ENCODE data around the gene CELF1. TPM values are rescaled to one million over a fixed set of nuclear protein-coding genes. Genes with fewer than 3 reads are reported as not detected.

The CELF1 gene
- total and polyA plus RNA-seq, 10 of the 15 experiments (the other 5 are each of a cell fraction or from before 2014, with no cell fraction given), result 35.3 to 128 (median 85.7) TPM

DNA sequence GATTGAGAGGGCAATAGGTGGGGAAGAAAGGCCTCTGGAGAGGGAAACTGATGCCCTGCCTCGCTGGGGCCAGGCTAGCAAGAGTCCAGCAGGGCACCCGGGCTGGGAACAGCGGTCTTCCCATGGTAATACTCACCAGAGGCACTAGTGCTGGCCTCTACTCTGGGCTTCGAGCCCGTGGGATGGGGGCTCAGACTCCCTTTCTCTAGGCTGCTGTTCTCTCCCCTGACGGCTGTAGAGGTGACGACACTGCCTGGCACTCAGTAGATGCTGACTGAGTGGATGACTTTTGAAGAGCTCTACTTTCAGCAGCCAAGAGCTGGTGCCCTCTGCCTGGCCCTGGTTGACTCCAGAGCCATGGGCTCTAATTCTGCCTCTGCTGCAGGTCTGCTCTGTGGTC lies 42.1 kb upstream of the CELF1 start (continued):
- TF ChIP-seq TAF1 (IDR thresholded peaks at IDR 0.05; ENCODE audit: borderline replicate concordance, low read depth, low read length) (no peak), ZNF217 (IDR thresholded peaks at IDR 0.05) (no peak), SRF (IDR thresholded peaks at IDR 0.05; ENCODE audit: low read depth in 2 of 2, low read length in 2 of 2) (no peak), TCF7 (IDR thresholded peaks at IDR 0.05; ENCODE audit: borderline replicate concordance) (no peak), ETV6 (conservative IDR thresholded peaks at IDR 0.05 in 1 of 2, IDR thresholded peaks at IDR 0.05 in 1 of 2; ENCODE audit: borderline replicate concordance in 1 of 2, low read depth in 1 of 2) (no peak), JUNB (IDR thresholded peaks at IDR 0.05) (no peak)
- TF ChIP-seq, protein P1, sequence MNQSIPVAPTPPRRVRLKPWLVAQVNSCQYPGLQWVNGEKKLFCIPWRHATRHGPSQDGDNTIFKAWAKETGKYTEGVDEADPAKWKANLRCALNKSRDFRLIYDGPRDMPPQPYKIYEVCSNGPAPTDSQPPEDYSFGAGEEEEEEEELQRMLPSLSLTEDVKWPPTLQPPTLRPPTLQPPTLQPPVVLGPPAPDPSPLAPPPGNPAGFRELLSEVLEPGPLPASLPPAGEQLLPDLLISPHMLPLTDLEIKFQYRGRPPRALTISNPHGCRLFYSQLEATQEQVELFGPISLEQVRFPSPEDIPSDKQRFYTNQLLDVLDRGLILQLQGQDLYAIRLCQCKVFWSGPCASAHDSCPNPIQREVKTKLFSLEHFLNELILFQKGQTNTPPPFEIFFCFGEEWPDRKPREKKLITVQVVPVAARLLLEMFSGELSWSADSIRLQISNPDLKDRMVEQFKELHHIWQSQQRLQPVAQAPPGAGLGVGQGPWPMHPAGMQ (IDR thresholded peaks at IDR 0.05; ENCODE audit: borderline replicate concordance), result no peak

DNA sequence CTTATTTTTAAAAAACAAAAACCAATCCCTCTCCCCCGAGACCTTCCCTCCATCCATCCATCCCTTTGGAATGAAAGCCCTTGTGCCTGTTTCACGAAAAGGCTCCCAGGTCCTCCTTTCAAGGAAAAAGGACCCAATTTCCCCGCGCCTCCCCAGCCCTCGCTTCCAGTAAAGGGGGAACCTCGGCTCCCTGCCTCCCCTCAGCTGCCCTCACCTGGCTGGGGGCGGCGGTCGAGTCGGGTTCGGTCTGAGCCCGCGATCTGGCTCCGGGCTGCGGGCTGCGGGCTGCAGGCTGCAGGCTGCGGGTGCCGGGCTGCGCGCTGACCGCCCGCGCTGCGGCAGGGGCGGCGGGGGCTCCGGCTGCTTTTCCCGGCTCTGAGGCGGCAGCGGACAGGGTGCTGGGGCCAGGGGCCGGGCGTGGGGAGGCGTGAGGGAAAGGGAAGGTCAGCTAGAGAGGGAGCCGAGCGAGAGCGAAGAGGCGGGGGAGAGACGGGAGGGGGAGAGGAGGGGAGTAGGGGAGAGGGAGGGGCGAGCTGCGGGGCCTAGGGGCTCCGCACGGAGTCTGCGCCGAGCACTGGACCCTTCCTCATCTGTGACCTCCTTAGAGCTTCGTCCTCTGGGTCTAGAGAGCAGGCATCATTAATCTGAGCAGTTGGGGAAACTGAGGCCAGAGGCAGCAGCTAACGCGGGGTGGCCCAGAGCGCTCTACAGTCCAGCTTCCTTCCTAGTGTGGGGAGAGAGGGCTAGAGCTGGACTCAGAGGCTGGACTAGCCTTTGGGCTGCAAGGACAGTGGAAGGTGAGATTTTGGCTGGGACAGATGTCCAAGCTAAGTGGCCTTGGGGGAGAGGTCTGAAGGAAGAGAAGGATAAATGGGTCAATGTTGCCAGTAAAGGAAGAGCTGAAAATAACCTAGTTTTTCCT lies 41.3 kb upstream of the CELF1 start, which contains the start of gene C1QTNF4:
TSS of gene C1QTNF4 (minus strand) at position 478 of the 922 bp plus-strand sequence. CDS start 3,601 bp downstream, outside the sequence.
- H4K20me1 ChIP-seq (ENCODE audit: control insufficient read depth, insufficient read depth), result no peaks in the 10 kb centered on the region
- ChIA-PET CTCF (no interaction called here), RAD21 (ENCODE audit: unreplicated experiment) (no interaction called here), SMC1A (ENCODE audit: uncharacterized antibody, unreplicated experiment) (interaction anchor here (1.5 kb wide), 1 partner anchor 9 kb away, joined by 4 read pairs; no protein-coding TSS in a partner anchor), POLR2A (interaction anchor here (1.0 kb wide), 1 partner anchor 15 kb away, joined by 4 read pairs; no protein-coding TSS in a partner anchor)
- no peaks in the 10 kb centered on the region for H3K36me3 ChIP-seq (ENCODE audit: control insufficient read depth in 2 of 2, insufficient read depth in 2 of 2, low read length in 1 of 2)
- FAIRE-seq (no peak), DNase-seq (ENCODE audit: low read depth, low spot score) (no peak), ATAC-seq (no peak)
- no peak within 1 kb of the TSS for H3K9ac ChIP-seq (ENCODE audit: control insufficient read depth, insufficient read depth, low read length)
- H3K27me3 ChIP-seq (replicated peaks in 1 of 2; ENCODE audit: control insufficient read depth in 2 of 2, insufficient read depth in 2 of 2, low read length in 1 of 2), result peaks cover 3 to 23% of the 10 kb centered on the region in 2 experiments
- H3K27ac ChIP-seq (ENCODE audit: control insufficient read depth, insufficient read depth), result no peak within 1 kb of the TSS
- intact Hi-C loops (cut with micrococcal nuclease; ENCODE audit: unreplicated experiment), result no loop called here
- 19% methylated on average over 26 of the region's 48 CpGs for WGBS (ENCODE audit: insufficient coverage, insufficient replicate concordance, low lambda C conversion rate, missing lambda C conversion rate)
- H3K9me3 ChIP-seq (replicated peaks; ENCODE audit: control insufficient read depth, insufficient read depth, low read length), result no peaks in the 10 kb centered on the region
- peaks cover 7% of the 10 kb centered on the region for H3K4me1 ChIP-seq (ENCODE audit: control insufficient read depth, insufficient read depth, low read length)
- no peak within 1 kb of the TSS for H2AFZ ChIP-seq (ENCODE audit: control insufficient read depth, low read depth, low read length)
- H3K4me2 ChIP-seq (ENCODE audit: control insufficient read depth, insufficient read depth), result 0 out of 2 replicates have a peak within 1 kb of the TSS, but pooled peaks have one; percentile 17
- BruUV-seq (replicated peaks), result no TSS peak
- no peak within 1 kb of the TSS for H3K4me3 ChIP-seq
- TF ChIP-seq GATAD2B (conservative IDR thresholded peaks at IDR 0.05; ENCODE audit: low read depth), result no peak
- TF ChIP-seq EED (IDR thresholded peaks at IDR 0.05; ENCODE audit: low read depth), result no peak
- no peak for TF ChIP-seq MTA3 (IDR thresholded peaks at IDR 0.05; ENCODE audit: borderline replicate concordance, low read length)
- no peak for TF ChIP-seq IRF4 (IDR thresholded peaks at IDR 0.05; ENCODE audit: low read depth, low read length)
- TF ChIP-seq CBFB (IDR thresholded peaks at IDR 0.05; ENCODE audit: low read depth), result no peak
- H3K79me2 ChIP-seq (ENCODE audit: control insufficient read depth, insufficient read depth, low read length), result no peaks in the 10 kb centered on the region
- in situ Hi-C loops (cut with MboI), result no loop called here
